ENCODE data around the gene FGF4.
"Not testable (repeated sequence)": the region's sequence is repeated elsewhere in the genome, so short reads cannot be mapped to it uniquely, and the experiment has no call there.

The FGF4 gene

DNA sequence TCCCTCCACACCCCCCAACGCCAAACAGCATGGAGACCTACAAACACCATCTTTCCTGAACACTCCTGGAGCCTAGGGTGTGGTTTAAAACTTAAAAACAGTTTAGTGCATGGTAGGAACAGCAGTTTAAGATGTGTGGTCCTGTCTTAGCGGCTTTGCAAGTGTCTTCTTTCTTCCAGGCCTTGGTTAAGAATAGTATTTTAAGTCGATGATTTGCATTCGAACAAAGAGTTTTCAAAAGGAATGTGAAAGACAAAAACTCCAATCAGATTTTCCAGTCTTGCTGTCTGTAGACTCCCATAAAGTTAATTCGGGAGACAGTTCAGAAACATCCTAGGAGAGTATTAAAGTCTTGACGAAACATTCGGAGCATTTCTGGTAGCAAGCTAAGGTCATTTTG, 3.7 kb downstream of the FGF4 start:
- no peak for DNase-seq

DNA sequence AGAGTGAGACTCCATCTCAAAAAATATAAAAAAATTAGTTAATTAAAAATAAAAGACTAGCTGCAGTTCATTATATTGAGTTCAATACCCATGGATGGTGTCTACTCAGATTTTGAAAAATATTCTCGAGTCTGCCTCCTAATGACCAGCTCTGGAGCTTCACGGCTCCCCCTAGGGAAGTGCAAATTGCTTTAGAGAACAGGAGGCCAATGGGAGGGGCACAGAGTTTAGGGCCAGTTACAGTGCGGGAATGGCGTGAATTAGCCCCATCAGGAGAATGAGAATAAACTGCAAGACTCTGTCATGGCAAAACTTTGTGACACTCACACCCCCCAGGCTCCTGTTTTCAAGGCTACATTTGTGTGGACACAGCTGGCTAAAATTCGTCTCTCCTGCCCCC, 4.6 kb downstream of the FGF4 start:
- DNase-seq, result no peak

DNA sequence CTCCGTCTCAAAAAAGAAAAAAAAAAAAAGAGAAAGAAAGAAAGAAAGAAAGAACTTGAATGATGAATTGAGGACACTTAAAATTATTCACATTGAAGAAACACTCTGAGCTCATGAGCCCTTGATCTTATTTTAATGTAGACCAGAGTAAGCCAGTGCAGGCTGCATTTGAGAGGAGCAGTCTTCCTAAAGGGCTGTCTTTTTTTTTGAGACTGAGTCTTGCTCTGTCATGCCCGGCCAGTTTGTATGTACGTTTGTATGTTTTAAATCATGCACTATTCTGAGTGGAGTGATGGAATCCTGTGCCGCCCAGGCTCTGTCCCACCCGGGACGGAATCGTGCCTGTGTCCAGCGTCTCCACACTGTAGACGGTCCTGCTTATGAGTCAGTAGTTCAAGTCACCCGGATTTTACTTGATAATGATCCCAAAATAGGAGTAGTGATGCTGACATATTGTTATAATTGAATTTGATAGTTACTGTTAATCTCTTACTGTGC, 9.6 kb downstream of the FGF4 start:
- no peak for DNase-seq

DNA sequence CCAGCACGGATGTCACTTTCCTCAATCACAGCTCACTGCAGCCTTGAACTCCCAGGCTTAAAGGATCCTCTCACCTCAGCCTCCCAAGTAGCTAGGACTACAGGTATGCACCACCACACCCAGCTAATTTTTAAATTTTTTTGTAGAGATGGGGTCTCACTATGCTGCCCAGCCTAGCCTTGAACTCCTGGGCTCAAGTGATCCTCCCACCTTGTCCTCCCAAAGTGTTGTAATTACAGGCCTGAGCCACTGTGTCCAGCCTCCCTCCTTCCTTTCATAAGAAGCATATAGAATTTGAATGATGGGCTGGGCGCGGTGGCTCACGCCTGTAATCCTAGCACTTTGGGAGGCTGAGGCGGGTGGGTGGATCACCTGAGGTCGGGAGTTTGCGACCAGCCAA, 10.2 kb downstream of the FGF4 start:
- DNase-seq, result not testable (repeated sequence)

DNA sequence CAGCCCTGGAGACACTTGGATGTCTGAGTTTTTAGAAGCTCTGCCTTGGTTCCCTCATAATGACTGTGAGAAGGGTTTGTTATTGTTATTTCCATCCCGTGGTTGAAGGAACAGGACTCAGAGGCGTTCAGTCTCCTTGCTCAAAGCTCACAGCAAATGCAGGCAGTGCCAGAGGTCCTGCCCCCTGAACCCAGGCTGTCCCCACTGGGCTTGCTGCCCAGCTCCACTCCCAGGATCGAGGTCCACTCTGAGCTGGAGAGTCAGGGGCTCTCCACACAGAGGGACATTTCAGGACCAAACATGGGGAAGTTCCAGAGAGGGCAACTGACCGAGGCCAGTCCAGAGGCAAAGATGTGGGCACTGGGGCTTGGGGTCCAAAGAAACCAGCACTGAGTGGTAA, 14.8 kb downstream of the FGF4 start:
- DNase-seq, result no peak

DNA sequence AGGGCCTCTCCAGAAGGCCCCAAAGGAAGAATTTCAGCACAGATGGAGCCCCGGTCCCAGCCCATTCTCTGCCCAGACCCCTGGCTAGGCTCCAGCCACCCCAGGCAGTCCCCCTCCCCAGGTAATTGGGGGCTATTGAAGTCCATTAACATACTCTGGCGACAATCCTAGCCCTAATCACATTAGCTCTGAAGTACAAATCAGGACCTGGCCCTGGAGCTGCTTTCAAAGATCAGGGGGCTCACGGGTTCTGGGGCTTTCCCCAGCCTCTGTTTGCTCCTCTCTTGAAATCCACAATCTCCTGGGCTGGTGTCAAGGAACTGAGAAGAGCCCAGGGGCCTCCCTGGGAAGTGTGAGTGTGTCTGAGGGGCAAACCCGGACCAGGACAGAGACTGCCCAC, 22.3 kb downstream of the FGF4 start:
- DNase-seq, result no peak

DNA sequence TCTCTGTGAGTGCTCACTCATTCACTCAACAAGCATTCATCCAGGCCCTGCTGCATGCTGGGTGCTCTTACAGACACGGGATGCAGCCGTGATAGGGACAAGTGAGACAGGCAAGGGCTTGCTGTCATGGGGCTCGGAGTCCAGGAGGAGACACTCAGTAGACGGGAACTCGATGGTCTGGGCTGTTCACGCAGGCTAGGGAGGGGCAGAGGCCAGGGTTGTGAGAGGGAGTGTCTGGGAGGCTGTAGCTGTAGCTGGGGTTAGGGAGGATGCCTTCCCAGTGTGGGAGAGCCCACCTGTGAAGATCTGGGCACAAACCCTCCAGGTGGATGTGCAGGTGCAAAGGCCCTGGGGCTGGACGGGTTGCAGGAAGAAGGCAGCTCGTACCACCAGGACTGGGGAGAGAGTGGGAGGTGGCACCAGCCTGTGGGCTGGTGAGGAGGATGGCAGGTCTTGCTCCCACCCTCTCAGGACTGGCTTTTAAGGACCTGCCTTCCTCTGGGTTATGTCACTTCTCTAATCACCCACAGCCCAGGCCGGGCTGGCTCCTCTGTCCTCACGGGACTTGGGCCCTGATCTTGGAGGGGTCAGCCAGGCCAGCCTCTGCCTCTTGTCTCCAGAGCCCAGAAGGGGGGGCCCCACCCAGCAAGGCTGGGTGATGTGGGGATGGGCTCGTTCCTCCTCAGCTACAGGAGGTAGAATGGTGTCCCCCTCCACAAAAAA, 24.1 kb downstream of the FGF4 start:
- DNase-seq, result no peak

DNA sequence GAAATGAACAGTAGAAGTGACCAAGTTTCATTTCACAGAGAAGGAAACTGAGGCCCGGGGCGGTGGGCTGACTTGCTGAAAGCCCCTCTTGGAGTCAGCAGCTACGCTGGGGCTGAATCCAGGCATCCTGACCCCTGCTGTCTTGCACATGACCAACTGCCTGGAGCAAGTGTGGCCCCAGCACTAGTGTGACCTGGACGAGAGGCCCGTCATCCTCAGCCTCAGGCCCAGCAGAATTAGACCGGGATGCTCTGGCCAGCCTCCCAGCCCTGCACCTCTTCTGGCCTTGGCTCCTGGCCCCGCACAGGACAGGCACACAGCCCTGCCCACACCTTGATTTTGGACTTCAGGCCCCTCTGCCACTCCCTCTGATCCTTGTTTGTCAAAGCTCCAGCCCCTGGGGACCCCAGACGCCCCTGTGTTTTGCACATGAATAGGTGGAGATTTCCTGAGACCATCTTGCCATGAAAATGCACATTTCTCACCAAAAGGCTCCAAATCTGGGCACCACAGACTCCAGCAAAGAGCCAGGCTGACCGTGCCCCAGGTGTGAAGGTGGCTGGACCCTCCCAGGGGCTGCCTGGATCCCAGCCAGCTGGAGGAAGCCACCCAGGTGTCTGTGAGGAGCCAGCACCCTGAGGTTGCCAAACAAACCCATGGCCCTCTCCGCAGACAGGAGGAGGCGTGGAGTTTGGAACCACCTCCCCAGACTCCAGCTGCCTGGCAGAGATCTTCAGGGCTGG, 24.9 kb downstream of the FGF4 start:
- no peak for DNase-seq

DNA sequence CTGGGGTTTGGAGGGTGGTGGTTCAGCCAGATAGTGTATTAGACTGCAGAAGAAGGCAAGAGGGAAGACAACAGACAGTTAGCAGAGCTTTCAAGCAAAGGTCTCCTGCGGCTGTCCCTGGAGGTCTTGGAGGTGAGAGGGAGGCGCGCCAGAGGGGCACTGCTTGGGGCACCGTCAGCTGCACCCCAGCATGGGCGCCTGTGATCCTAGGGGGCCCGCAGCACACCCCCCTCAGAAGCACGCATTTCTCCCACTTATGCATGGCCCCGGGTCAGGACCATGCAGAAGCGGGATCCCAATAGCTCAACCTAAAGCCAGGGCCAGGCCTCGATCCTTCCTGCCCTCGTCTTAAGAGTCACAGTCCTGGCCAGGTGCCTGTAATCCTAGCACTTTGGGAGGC, 26.5 kb downstream of the FGF4 start:
- no peak for DNase-seq

DNA sequence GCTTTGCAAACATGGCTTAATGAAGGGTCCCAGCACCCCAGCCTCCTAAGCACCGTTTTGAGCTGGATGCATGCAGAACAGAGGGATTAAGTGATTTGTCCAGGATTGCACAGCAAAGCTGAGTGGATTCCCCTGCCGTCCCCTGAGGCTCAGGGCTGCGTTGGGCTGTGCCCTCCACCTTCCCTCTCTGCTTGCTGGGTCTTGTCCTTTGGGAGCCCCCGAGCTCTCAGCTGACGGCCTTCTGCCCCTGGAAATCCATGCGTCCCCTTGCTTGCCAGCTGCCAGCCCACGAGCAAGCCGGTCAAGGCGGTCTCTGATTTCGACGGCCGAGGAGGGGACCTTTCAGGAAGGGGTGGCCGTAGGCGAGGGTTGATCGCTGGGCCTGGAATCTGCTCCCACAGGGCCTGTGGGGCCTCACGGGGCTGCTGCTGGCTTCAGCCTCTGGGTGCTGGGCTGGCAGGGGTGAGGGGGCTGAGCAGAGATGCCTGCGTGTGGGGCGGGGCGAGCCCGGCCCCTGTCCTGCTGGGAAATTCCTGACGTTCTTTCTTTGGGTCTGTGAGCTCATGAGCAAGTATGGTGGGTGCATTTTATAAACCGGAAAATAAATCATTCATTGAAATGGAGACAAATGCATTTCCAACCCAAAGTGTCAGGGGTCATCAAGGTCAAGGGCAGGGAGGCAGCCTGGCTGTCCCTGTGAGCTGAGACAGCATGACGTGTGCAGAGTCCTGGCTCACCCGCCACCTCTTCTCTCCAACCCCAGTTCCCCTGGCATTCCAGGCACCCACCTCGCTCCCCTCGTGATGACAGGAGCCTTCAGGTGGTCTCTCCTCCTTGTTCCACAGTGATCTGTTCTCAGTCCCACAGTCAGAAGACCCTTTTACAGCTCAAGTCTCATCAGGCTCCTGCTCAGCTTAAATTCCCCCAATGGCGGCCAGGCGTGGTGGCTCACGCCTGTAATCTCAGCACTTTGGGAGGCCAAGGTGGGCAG, 28.1 kb downstream of the FGF4 start:
- DNase-seq, result no peak

DNA sequence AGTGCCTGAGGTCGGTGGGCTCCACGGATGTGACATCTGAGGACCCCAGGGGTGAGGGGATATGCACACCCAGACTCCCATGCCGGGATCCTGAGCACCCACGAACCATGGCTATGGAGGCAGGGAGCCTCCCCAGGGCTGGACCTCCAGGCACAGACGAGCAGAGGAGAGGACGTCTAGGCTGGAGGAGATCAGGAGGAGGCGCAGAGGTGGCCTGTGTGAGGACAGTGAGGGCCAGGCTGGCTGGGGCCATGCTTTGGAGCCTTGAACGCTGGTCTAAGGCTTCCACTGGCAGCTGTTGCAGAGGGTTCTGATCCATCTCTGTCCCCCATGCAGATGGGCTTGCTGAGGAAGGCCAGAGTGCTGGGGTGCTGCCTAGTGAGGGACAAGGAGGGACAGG, 29.0 kb downstream of the FGF4 start:
- DNase-seq, result no peak

DNA sequence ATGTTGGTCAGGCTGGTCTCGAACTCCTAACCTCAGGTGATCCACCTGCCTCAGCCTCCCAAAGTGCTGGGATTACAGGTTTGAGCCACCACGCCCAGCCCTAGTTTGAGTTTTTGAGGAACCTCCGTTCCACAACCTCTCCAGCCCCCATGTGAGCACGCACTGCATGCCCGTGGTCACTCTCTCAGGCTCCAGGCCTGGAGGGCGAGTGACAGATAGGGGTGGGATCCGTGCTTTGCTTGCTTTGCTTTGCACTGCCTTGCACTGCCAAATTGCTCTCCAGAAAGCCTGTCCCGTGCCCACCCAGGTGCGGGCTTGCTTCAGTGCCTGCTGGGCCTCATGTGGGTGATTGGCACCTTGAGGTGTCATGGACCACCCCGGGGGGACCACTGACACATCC, 29.9 kb downstream of the FGF4 start:
- no peak for DNase-seq

DNA sequence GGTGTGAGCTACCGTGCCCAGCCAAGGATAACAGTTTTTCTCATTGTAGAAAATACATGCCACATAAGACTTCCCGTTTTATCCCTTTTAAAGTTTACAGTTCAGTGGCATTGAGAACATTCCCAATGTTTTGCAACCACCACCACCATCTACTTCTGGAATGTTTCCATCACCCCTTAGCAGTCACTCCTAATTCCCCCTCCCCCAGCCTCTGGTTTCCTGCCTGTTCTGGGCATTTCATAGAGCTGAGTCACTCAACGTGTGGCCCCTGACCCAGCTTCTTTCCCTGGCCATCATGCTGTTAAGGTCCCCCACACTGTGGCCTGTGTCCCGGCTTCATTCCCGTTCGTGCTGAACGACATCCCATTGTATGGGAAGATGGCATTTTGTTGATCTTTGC, 30.7 kb downstream of the FGF4 start:
- no peak for DNase-seq

DNA sequence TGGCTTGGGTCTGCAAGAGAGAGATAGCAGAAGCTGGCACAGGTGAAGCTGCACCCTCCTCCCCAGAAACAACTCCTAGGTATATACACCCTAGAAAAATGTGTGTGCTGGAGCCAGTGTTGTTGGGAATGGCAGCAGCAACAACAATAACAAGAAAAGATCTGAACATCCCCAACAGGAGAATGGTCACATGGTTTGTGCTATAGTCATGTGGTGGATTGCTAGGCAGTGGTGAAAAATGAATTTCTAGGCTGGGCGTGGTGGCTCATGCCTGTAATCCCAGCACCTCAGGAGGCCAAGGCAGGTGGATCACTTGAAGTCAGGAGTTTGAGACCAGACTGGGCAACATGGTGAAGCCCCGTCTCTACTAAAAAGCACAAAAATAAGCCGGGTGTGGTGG, 40.3 kb downstream of the FGF4 start:
- DNase-seq, result no peak

DNA sequence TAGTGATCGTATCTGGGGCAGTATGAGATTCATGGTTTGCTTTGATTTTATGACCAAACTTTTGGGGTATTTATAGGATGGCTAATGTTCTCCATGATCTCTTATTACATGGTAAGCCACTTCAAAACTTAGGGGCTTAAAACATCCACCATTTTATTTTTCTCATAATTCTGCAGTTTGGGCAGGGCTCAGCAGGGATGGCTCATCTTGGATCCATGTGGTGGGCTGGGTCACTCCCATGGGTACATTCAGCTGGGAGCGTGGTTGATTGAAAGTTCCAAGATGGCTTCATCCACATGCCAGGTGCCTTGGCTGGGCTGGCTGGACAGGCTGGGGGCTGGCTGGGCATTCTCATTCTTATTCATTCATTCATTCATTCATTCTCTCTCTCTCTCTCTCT, 40.8 kb downstream of the FGF4 start:
- DNase-seq, result no peak

DNA sequence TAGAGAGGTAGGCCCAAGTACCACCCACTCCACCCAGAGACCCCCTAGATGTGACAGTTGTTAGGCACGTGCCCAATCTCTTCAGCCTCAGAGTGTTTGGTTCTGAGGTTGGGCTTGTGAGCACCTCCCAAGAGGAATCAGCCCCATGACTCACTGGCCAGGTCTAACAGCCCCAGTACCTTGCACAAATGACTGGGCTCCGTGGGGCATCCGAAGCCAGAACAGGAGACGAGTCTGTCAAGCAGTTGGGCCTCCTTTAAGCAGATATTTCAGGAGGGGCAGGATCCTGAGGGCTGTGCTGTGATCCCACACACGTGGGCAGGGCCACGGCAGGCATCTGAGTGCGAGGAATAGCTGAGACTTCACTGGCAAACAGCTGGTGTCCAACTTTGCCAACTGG, 42.2 kb downstream of the FGF4 start:
- no peak for DNase-seq

DNA sequence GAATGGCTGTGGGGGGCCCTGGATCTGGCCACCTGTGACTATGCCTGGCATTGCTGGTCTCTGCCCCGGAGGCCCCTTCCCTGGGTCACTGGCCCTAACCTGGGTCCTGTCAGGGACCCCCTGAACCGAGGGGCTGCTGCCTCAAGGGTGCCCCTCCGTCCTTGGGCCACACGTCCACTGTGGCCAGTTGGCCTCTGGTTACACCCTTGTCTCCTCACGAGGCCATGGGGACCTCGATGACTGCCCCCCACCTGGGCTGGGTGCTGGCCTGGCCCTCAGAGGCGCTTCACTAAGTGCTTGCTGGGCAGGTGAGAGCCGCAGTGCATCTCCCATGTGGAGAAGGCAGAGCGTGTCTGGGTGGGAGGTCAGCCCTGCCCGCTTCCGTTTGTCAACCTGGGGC, 44.0 kb downstream of the FGF4 start:
- no peak for DNase-seq

DNA sequence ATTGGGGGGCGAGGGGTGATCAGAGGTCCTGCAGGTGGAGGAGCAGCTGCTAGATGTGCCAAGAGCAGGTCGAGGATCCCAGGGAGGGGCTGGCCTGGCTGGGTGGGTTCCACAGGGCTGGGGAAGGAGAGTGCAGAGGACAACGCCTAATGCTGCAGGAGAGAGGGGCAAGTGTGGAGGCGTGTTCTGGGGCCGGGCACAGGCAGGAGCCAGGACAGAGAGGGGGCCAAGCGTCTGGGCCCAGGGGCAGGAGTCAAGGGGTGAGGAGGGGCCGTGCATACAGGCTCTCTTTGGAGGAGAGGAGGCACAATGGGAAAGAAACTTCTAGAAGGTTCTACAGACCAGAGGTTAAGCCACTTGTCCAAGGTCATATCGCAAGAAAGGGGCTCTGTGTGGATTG, 44.6 kb downstream of the FGF4 start:
- DNase-seq, result no peak

DNA sequence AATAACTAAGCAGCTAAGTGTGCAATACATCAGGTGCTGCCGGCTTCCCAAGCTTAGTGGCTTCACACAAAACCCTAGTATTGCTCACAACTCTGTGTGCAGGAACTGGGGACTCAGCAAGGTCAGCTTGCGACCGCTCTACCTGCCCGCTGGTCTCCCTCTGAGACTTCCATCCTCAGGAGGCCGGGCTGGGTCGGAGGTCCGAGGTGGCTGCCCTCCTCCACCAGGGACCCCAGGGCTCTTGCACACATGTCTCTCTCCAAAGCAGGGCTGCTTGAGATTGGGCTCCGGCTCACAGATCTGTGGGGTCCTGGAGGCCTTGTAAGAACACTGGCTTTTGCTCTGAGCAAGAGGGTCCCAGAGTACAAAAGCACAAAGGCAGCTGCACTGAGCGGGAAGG, 45.9 kb downstream of the FGF4 start:
- DNase-seq, result no peak

DNA sequence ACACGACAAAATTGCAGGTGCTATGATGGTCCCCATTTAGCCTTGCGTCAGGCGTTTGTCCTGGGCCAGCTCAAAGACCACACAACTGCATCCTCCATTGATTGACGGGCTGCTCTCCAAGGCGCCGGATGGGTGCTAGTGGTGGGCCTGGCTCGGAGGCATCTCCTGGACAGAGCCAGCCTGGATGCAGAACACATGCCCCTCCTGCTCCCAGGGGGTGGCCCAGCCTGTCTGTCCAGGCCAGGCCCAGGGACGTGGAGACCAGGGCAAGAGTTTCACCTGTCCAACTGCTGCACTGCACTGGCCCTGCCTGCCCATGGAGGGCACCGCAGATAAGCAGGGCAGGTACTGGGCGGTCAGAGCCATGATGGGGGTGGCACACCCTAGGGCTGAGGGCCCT, 47.9 kb downstream of the FGF4 start:
- DNase-seq, result no peak

DNA sequence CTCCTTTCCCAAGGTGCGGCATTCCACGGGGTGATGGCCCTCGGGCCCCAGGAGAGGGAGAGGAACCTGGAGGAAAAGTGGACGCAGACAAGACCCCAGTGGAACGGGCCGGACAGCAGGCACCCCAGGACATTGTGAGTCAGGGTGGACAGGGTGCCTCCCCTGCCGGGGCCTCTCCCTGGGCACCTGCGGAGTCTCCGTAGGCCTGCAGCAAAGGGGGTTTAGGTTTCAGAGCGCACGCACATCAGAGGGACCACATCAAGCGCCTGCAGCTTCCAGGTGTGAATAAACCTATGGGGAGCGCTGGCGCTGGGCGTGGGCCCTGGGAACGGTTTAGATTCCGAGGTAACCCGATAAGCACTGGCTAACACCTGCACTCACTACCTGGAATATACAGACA, 48.7 kb downstream of the FGF4 start:
- DNase-seq, result no peak

DNA sequence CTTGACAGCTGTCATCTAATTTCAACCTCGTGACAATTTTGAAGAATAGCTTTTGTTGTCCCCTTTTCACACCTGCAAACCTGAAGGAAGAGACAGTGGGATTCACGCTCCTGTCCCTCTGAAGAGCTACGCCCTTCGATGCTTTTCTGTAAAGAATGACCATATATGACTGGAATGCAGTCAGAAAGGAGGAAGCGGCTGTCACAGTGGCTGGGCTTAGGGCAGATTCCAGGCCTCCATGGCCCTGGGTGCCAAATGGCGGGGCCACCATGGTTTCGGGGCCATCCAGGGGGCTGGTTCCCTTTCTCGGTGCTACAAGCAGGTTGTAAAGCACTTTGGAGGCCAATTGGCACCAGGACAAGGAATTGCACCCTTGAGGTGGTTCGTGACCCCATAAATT, 49.1 kb downstream of the FGF4 start:
- DNase-seq, result no peak

DNA sequence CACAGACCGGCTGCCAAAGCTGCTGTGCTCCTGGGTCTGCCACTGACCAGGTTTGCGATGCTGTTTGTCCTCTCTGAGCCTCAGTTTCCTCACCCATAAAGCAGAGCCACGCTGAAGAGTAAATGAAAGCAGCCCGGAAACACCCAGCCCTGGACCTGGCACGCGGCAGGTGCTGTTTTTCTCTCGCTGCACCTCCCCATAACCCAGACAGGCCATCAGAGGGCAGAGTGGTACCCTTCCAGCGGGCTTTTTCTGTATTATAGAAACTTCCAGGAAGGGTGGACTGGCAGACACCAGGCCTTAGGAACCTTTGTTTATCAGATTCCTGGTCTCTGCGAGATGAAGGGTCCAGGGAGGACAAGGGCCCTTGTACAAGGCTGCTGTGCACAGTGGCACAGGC, 53.4 kb downstream of the FGF4 start:
- DNase-seq, result no peak

DNA sequence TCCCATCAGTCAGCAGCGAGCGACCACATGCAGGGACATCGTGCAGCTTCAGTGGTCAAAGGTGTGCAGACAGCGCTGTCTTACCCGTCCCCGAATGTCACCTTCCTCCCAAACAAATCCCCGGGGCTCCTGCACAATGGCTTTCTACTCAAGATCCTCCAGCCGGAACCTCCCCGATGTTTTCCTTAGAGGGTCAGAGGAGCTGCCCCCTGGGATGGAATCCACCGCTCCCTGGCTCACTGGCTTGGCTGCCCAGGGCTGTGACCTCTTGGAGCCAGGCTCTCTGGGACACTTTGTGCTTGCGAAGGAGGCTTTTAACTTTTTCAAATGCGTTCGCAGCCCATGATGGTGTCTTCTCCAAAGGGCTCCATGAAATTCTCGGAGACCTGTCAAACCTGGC, 54.0 kb downstream of the FGF4 start:
- DNase-seq, result no peak

All from CD4-positive, alpha-beta T cell treated with Interleukin-21 for 1 hour (primary cell).